ENCODE results near the gene ADAMTSL4.
"Not testable (repeated sequence)": the region's sequence is repeated elsewhere in the genome, so short reads cannot be mapped to it uniquely, and the experiment has no call there.

ADAMTSL4 gene

DNA sequence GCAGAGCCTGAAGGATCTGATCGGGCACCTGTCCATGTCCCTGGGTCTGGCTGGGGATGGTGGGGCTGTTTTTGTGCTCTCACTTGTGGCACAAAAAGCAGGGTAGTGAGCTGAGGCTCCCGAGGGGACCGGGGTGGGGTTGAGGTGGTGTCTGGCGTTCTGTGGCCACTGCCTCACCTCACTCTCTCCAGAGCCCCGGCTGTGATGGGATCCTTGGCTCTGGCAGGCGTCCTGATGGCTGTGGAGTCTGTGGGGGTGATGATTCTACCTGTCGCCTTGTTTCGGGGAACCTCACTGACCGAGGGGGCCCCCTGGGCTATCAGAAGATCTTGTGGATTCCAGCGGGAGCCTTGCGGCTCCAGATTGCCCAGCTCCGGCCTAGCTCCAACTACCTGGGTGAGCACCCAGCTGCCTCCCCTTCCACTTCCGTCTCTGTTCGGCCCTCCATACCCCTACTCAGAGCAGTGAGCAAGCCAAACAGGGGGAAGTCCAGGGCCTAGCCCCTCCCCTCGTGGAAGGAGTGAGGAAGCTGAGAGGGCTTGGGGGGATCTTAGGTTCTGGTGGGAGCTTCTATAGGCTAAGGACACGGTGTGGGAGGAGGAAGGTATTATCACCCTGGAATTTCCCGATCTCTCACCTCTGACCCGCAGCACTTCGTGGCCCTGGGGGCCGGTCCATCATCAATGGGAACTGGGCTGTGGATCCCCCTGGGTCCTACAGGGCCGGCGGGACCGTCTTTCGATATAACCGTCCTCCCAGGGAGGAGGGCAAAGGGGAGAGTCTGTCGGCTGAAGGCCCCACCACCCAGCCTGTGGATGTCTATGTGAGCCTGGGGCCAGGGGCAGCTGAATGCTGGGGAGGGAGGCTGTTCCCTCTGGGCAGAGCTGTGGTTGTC lies 7.0 kb downstream of the ADAMTSL4 start:
- no peak for DNase-seq

DNA sequence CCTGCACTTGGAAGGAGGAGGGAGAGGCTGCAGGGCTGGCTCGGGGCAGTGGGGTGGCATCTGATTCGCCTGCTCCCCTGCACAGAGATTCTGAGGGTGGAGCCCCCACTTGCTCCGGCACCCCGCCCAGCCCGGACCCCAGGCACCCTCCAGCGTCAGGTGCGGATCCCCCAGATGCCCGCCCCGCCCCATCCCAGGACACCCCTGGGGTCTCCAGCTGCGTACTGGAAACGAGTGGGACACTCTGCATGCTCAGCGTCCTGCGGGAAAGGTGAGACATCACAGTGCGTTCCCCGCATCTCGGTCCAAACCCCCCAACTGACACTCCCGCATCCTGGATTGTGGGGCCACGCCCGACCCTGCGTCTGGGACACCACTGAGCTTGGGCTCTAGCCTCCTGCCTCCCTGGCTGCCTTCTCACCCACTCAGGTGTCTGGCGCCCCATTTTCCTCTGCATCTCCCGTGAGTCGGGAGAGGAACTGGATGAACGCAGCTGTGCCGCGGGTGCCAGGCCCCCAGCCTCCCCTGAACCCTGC lies 7.9 kb downstream of the ADAMTSL4 start:
- DNase-seq, result no peak

DNA sequence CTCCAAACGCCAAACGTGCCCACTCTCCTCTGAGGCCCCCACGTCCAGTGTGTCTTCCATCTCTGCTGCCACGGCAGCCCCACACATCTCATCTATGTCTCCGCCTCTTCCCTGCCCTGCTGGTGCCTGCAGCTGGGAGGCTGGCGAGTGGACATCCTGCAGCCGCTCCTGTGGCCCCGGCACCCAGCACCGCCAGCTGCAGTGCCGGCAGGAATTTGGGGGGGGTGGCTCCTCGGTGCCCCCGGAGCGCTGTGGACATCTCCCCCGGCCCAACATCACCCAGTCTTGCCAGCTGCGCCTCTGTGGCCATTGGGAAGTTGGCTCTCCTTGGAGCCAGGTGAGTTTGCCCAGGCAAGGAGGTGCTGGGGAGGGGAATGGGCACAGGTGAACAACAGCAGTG lies 8.6 kb downstream of the ADAMTSL4 start:
- no peak for DNase-seq

DNA sequence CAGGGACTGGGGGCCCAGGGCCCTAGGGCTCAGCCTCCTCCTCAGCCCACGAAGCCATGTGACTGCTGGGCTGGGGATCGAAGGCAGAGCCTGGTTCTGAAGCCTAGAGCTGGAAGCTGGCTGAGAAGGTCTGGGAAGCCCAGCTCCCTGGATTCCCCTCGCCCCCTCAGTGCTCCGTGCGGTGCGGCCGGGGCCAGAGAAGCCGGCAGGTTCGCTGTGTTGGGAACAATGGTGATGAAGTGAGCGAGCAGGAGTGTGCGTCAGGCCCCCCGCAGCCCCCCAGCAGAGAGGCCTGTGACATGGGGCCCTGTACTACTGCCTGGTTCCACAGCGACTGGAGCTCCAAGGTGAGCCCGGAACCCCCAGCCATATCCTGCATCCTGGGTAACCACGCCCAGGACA lies 9.1 kb downstream of the ADAMTSL4 start:
- DNase-seq, result no peak

DNA sequence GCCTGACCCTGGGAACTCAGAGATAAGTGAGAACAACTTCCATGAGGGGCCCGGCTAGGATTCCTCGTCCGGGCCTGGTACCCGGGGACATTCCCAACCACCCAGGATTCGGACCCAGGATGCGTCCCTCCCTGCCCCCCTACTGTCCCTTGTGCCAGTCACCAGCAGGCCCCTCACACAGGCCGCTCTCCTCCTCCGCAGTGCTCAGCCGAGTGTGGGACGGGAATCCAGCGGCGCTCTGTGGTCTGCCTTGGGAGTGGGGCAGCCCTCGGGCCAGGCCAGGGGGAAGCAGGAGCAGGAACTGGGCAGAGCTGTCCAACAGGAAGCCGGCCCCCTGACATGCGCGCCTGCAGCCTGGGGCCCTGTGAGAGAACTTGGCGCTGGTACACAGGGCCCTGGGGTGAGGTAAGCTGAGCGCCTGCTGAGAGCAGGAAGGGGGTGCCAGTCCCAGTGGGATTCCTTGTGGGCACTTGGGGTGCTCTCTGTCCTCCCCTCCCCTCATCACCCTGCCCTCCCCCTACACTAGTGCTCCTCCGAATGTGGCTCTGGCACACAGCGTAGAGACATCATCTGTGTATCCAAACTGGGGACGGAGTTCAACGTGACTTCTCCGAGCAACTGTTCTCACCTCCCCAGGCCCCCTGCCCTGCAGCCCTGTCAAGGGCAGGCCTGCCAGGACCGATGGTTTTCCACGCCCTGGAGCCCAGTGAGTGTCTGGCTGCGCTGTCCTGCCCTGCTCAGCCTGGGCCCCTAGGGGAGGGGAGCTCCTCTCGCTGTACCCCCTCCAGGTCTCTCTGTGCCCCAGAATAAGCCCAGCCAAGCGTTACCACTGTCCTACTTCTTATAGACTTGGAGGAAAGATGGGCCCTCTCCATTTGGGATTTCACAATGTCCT lies 9.8 kb downstream of the ADAMTSL4 start:
- no peak for DNase-seq

DNA sequence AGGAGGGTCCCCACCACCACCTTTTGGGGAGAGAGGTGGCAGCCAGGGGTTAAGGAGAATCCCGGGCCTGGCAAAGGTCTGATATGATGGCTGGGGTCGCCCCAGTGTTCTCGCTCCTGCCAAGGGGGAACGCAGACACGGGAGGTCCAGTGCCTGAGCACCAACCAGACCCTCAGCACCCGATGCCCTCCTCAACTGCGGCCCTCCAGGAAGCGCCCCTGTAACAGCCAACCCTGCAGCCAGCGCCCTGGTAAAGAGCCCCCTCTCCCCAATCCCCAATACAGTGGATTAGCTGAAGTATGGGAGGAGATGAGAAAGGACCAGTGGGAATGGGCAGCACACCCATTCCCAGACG lies 10.4 kb downstream of the ADAMTSL4 start:
- no peak for DNase-seq

DNA sequence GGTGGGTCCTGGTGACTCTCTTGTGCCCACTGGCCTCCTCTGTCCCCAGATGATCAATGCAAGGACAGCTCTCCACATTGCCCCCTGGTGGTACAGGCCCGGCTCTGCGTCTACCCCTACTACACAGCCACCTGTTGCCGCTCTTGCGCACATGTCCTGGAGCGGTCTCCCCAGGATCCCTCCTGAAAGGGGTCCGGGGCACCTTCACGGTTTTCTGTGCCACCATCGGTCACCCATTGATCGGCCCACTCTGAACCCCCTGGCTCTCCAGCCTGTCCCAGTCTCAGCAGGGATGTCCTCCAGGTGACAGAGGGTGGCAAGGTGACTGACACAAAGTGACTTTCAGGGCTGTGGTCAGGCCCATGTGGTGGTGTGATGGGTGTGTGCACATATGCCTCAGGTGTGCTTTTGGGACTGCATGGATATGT lies 10.8 kb downstream of the ADAMTSL4 start:
- DNase-seq, result peak in 1 of 2 experiments; percentile 76

DNA sequence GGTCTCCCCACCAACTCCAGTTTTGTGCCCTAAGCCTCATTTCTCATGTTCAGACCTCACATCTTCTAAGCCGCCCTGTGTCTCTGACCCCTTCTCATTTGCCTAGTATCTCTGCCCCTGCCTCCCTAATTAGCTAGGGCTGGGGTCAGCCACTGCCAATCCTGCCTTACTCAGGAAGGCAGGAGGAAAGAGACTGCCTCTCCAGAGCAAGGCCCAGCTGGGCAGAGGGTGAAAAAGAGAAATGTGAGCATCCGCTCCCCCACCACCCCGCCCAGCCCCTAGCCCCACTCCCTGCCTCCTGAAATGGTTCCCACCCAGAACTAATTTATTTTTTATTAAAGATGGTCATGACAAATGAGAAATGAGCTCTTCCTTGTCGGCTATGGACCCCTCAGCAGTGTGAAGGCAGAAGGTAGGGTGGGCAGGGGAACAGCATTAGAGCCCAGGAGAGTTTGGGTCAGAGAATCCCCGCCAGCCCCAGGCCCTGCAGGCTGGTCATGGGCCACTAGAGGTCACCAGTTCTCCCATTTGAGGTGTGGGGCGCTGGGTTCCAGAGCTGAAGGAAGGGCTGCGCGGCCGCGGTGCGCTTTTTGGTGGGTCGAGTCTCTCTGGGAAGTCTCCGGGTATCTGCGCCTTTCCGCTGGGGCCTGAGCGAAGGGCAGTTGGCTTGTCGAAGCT lies 11.5 kb downstream of the ADAMTSL4 start:
- DNase-seq, result peak; percentile 96

DNA sequence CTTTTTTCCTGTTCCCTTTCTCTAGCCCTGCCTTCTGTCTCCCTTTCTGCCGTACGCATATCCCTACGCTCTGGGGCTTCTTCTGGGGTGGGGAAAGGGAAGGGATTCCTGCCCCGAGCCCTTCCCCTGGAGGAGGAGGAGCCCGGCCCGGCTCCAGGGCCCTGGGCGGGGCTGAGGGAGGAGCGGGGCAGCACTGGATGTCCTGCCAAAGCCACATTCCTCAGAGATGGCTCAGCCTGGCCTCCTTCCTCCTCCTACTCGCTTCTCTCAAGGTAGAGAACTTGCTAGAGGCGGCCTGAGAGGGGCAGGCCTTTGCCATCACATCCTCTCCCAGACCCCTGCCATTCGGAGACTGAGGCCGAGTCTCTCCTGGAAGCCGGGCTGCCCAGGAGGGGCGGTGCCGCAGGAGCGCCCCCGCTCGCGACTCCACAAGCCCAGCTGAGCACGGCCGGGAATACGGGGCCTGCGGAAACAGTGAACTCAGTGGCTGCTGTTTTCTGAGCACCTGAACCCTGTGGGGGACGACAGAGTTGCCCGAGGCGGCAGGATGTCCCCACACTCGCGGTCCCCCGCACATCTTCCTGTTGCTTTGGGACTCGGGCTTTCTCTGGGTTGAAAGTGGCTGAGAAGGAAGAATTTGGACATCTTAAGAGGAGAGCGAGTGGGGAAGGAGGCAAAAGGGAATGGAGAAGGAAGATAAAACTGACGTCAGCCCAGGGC lies 12.2 kb downstream of the ADAMTSL4 start:
- peak; percentile 96 to 97 for DNase-seq

DNA sequence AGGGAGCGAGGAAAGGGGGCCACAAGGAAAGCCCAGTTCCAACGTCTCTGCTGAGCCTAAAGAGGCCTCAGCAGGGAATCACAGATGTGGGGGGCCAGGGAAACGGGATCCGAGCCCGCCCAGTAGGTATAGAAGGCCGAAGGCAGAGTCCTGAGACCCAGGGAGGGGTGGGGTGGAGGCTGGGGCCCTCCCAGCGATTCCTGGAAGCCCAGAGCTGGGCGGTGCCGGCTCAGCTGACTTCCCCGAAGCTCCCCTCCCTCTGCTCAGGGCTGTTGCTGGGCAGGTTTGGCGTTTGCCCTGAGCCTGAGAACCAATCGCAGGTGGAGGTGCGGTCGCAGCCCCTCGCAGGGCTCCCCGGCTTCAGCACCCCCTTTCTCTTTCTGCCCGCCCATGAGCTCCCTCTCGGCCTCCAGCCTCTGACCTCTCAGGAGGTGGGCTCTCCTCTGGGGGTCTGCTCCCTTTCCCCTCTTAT lies 12.8 kb downstream of the ADAMTSL4 start:
- peak; percentile 72 to 87 for DNase-seq

DNA sequence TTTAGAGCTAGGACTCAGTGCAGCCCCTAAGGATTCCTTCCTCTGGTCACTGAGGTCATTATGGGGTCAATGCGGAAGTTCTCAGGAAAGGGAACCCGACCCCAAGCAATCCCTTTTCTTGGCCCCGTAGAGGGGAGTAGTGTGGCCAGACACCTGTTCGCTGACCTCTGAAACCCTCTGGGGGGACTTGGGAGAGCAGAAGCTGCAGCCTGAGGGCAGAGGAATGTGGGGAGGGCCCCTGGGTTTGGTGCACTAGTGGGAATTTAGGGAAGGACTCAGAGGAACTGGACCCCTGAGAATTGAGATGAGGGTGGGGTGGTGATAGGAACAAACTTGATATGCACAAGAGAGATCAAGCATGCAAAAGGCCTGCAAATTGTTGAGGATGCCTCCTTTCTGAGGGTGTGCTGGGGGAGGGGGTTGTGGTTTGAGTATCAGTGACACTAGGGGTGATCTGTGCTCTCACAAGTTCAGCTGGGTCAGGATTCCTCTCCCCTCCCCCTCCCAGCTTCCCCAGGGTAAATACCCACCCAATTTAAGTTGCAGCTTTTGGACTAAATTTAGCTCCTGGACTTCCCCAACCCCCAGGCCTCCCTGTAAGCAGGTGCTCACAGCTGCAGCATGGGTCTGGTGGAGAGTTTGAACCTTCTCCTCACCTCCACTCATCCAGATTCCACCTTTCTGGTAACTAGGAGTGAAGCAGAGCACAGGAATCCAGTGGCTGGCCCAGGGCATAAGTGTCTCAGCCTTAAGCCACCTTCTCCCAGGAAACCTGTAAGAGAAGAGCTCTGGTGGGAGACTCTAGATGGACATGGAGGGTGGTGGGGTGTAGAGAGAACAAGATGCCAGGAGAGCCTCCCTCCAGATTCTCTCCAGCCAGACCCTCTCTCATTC lies 13.5 kb downstream of the ADAMTSL4 start:
- no peak for DNase-seq

DNA sequence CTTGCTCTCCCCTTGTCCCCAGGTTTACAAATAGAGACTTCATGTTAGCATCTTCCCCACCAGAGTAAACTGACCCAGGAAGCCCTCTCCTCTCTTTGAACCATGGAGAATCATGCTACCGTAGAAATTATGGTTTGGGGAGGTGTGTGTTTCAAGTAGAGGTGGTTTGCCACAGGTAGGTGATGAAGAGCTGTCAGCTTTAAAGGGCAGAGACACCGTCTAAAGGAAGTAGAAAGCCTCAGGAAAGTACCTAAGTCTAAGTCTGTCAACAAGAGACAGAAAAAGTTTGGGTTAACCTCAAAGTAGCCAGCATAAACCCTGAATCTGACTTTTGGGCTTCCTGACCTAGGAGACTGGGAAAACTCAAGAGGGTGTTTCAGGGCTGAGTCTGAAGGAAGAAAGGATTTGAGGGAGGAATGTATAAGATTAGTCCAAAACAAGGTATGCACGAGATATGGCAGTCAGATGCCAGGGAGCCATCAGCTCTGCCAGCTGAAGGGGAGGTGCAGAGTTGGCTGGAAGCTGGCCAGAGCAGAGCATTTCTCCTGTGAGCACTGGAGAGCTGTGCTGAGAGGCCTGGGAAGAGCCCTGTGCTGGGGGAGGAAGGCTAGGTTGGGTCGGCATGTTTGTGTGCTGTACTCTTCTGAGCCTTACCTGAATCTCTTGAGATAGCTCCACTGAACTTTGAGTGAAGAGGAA lies 14.3 kb downstream of the ADAMTSL4 start:
- peak; percentile 42 to 82 for DNase-seq

DNA sequence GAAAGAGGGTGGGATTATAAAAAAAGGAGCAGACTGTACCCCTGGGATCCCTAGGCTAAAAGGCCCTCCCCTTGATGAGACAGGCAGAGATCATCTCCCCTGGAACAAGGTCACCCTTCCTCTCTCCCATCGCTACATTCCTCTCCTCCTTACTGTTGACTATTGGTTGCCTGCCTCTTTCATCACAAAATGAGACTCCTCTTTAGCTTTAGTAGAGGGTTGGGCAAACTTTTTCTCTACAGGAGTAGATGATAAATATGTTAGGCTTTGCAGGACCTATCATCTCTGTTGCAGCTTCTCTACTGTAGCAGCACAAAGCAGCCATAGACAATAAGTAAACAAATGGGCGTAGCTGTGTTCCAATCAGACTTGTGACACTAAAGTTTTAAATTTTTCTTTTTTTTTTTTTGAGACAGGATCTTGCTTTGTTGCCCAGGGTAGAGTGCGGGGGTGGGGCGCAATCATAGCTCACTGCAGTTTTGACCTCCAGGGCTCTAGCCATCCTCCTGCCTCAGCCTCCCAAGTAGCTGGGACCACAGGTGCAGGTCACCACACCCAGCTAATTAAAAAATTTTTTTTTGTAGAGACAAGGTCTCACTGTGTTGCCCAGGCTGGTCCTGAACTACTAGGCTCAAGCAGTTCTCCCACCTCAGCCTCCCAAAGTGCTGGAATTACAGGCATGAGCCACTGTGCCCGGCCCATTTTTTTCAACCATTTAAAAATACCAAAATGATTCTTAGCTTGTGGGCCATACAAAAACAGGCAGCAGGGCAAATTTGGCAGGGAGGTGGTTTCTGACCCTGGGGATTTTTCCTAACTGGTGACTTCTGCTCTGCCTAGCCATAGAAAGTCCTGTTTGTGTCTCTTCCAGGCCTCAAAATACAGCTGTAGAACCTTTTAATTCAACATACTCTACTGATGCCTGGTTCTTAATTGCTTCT lies 15.1 kb downstream of the ADAMTSL4 start:
- DNase-seq, result peak in 1 of 2 experiments; percentile 23

DNA sequence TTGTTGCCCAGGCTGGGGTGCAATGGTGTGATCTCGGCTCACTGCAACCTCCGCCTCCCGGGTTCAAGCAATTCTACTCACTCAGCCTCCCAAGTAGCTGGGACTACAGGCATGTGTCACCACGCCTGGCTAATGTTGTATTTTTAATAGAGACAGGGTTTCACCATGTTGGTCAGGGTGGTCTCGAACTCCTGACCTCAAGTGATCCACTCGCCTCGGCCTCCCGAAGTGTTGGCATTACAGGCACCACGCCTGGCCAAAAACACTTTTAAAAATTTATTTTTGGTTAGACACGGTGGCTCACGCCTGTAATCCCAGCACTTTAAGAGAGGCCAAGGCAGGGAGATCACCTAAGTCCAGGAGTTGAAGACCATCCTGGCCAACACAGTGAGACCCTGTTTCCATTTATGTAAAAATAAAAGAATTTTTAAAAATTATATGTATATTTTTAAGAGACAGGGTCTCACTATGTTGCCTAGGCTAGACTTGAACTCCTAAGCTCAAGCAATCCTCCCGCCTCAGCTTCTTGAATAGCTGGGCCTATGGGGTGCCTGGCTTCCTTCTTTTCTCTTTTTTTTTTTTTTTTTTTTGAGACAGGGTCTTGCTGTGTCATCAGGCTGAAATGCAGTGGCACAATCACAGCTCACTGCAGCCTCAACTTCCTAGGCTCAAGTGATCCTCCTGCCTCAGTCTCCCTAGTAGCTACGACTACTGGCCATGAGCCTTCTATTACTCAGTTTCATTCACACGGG lies 16.2 kb downstream of the ADAMTSL4 start:
- DNase-seq, result not testable (repeated sequence)

DNA sequence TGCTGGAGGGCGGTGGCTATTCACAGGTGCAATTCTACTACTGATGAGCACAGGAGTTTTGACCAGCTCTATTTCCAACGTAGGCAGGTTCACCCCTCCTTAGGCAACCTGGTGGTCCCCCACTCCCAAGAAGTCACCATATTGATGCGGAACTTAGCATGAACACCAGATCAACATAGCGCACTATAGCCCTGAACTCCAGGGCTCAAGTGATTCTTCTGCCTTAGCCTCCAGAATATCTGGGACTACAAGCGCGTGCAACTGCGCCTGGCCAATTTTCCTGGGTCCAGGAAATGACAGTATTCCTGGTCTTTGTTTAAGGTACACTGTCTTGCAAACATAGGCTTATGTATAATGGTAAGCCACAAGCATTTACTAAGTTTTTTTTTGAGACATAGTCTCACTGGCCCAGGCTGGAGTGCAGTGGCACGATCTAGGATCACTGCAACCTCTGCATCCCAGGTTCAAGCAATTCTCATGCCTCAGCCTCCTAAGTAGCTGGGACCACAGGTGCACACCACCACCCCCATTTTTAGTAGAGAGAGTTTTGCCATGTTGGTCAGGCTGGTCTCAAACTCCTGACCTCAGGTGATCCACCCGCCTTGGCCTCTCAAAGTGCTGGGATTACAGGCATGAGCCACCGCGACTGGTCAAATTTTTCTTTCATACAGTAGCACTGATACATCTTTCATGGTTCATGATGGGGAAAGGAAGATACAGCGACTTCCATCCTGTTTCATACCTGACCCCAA lies 17.6 kb downstream of the ADAMTSL4 start:
- no peak for DNase-seq

DNA sequence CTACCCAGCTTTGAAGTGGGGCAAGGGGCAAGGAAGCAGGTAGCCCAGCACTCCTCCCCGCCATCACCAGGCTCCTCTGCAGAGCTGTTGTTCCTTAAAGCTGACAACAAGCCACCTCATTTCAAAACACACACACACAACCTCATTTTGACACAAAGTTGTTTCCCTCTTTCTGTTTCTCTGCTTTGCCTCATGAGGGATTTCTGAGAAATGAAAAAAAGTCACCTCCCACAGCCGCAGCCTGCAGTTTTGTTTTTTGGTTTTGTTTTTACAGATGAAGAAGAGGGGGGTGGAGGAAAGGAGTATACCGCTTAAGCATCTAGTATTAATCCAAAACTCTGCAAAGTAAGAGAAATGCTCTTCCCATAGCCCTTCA lies 18.1 kb downstream of the ADAMTSL4 start:
- DNase-seq, result no peak

DNA sequence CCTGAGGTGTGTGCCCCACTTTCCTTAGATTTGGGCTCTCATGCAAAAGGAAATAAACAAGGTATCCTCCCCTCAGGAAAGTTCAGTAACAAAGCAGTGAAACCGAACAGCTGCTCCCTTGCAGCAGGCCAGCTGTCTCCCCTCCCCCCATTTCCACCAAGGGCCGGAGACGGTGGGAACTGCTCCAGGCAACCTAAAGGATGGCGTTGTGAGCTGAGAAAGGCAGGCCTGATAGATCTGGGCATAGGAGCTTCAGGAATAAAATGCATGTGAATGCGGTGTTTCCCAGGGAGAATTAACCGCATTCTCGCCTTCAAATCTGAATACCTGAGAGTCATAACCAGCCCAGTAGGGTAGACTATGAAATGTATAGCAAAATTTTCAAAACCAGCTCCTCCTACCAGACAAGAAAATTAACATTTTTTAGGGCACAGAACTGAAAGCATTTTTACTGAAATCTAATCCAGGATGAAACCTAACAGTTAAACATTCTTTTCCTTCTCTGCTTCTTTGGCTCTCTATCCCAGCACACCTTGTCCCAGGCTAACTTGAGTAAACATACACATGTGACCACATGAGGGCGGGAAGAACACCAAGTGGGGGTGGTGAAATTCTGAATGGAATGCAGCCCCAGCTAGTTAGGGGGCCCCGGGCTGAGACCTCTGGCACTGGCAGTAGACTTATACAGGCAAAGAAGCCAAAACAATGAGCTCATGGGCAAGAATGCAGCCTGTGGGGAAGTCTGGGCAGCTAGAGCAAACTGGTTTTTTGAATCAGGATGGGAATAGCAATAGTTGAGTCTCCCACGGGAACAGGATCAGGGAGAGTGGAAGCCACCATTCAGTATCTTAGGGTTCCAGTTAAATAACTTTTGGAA lies 18.7 kb downstream of the ADAMTSL4 start:
- peak in 1 of 2 experiments; percentile 67 for DNase-seq

Measured in NCI-H446 (cell line).